HG03045 (cell line): ENCODE results near the gene PPP1R3E.
"Not testable (repeated sequence)": the region's sequence is repeated elsewhere in the genome, so short reads cannot be mapped to it uniquely, and the experiment has no call there.

Source experiments
- ATAC-seq: cut with Tn5 transposase; IDR thresholded peaks from one replicate; pipeline ENCODE4 v1.9.1; 2021; ENCODE audit warnings: mild to moderate bottlenecking, moderate library complexity; ENCODE audit not compliant: unreplicated experiment

Gene PPP1R3E

DNA sequence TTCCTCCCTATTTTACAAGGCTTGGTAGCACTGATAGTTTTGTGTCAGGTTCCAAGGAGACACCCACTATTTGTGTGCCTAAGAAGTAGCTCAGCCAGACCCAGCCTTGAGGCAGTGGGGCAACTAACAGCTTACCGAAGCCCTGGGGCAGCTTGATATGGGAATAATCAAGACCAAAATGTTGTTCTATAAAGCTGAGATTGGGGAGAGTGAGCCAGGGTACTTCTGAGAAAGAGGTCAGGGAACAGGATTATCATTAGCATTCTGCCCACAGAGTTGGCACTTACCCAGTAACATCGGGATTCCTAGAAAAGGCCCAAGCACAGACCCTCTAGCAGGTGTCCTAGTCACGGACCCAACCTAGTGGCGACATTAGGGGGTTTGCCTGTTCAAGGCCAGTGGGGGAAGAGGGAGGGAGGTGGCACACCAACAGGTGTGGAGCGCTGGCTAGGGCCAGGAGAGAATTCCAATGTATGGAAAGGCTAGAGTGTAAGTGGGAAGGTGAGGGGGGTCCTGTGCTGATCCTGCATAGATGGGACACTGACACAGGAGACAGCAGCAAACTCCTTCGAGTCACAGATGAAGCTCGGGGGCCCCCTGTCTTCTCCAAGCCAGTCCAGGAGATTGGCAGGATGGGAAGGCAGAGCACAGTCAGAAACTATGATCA, 4.9 kb downstream of the PPP1R3E start:
- no peak for ATAC-seq

DNA sequence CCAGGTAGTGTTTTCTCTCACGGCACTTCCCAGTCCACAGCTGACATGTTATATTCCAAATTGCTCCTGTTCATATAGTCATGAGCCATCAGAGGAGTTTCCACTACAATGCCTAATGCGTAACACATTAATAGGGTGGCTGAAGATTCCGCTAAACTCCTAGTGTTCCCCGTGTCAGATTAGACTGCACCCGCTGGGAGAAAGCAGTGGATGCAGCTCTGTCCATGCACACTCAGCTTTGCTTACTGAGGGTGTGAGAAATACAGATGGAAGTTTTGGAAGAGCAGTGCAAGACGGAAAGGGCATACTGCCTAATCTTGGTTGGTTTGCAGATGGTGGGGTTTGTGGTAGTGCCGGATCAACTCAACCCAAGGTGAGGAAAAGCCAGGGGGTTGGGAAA, 5.6 kb downstream of the PPP1R3E start:
- no peak for ATAC-seq

DNA sequence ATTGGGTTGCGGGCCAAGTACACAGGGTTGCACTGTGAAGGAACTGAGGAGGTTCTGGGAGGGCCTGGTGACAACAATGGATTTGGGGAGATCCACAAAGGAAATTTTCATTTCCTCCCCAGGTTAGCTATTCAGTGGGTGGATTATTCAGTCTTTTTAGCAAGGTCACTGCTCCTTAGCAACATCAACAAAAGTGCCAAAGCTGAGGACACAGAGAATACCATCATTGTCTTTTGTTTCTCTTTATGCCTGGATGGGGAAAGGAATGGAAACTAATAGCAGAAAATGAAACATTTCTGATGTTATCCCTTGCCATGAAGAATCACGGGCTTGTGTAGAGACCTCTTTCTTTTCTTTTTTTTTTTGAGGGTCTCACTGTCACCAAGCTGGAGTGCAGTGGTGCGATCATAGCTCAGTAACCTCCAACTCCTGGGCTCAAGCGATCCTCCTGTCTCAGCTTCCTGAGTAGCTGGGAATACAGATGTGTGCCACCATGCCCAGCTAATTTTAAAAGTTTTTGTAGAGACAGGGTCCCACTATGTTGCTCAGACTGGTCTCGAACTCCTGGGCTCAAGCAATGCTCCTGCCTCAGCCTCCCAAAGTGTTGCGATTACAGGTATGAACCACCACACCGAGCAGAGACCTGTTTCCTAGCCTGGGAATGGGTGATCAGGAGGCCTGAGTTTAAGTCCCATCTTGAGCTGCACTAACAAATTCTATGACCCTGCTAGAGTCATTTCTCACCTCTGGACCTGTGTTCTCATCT, 6.5 kb downstream of the PPP1R3E start:
- no peak for ATAC-seq

DNA sequence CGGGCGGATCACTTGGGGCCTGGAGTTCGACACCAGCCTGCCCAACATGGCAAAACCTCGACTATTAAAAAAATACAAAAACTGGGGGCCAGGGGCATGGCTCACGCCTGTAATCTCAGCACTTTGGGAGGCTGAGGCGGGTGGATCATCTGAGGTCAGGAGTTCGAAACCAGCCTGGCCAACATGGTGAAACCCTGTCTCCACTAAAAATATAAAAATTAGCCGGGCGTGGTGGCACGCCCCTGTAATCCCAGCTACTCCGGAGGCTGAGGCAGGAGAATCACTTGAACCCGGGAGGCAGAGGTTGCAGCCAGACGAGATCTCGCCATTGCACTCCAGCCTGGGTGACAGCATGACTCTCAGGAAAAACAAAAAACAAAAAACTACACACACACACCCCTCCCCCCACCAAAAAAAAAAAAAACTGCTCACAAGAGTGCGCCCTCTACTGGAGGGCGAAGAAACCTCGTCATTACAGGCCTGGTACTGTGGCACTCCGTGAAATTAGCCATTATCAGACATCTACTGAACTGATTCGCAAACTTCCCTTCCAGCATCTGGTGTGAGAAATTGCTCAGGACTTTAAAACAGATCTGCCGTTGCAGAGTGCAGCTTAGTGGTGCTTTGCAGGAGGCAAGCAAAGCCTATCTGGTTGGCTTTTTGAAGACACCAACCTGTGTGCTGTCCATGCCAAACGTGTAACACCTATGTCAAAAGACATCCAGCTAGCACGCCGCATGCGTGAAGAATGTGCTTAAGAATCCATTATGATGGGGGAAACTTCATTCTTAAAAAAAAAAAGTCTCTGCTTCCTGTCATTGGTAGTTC, 7.7 kb downstream of the PPP1R3E start:
- no peak for ATAC-seq

DNA sequence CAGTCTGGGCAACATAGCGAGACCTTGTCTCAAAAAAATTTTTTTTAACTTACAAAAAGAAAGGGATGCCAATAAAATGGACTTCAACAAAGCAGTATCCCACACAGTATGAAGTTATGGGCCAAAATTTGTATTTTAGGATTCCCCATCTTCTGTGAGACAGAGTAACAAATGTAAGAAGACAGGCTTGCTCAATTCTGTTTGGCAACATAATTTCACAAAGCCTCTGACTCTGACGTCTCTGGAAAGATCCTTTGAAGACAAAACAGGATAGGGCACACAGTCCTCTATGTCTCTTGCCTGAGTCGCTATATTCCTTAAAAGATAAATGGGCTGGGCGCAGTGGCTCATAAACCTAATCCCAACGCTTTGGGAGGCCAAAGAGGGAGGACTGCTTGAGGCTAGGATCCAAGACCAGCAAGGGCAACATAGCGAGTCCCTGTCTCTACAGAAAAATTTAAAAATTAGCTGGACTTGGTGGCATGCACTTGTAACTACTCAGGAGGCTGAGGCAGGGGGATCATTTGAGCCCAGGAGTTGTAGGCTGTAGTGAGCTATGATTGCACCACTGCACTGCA, 15.7 kb downstream of the PPP1R3E start:
- no peak for ATAC-seq

DNA sequence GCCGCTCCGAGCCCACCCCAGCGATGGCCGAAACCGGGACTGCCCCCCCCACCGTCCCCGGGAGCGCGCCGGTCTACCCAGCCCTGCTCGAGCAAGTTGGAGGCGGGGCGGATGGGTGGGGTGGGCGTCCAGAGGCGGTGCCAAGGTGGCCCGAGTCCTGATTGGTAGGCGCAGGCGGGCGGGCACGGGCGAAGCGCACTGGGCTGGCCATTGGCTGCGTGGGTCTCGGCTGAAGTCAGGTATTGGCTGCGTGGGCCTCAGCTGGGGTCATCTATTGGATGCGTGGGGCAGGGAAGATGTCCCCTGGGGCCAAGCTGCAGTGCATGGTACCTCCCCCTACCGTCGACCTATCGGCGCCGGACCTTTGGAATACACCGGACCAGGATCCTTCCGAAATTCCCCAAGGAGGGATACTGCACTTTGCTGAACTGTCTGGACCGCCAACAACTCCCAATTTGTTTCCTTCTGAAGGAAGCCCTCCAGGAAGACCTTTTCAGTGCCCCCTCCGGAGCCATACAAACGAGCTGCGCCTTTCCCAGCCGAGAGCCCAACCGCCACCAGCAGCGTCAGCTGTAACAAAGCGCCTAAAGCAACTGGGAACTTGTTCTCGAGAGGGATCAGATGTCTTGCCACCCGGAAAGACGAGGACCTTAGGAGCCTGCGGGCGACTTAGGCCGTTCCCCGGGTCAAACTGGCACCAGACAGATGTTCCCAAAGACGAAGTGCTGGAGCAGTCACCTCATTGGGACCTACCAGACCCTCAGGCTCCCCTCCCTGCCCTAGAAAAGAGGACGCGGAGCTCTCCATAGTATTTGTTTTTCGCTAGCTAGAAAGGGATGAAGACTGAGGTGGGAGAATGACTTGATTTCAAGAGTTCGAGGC, 16.4 kb downstream of the PPP1R3E start, which contains the start of gene HOMEZ:
Gene HOMEZ (minus strand): TSS at position 113 of the 882 bp plus-strand sequence. CDS start 180 bp downstream, outside the sequence.
- ATAC-seq = peak; percentile 98

DNA sequence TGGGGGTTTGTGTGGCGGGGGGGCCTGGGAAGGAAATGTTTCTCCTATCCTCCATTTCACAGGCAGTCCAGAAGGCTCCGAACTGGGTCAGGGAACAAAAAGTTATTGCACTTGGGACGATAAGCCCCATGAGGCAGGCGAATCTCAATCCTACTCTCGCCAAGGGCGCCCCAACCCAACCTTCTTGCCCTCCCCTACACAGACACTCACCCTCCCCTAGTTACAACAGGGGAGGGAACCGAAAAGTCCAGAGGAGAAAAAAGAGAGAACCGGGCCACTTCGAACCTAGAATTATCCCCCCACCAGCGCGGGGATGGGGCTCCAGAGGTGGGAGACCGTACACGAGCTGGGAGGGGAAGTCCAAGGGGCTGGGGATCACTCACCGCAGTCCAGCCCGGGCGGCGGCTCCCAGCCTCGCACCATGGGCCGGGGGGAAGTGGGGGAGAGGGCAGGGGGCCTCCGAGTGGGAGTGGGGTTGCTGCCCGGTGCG, 17.1 kb downstream of the PPP1R3E start:
- ATAC-seq = peak; percentile 30

DNA sequence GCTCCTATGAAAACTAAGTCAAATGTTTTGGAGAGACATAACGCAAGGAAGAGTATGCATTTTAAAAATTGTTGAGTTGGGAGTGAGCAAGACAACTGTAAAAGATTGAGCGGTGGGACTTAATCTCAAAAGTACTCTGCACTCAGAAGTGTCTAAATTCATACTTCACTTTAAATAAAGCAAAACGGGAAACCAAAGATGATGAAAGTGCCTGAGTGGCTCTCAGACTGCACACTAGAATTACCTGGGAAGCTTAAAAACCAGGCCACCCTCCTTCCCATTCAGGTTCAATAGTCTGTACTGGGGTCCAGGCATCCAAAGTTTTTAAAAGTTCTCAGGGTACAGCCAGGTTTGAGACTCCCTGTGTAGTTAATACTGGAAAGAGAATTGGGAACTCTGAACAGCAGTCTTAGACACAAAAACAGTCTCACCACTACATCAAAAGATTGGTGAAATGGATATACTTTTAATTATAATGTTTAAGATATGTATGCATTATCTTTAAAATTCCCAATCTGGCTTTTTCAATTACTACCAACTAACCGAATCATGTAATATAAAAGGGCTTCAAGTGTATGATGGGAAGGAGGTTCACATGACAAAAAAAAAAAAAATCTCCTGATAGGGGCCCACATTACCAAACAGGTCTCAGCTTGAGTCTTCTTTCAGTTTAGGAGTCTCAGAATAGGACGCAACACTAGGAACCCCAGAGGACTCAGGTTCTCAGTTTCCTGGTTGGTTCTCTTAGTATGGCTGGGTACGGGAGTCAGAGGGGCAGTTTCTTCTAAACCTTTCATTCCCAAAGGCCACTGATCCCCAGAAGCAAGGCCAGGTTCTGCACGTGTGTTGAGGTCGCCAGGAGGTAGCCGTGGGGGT, 17.8 kb downstream of the PPP1R3E start:
- no peak for ATAC-seq

DNA sequence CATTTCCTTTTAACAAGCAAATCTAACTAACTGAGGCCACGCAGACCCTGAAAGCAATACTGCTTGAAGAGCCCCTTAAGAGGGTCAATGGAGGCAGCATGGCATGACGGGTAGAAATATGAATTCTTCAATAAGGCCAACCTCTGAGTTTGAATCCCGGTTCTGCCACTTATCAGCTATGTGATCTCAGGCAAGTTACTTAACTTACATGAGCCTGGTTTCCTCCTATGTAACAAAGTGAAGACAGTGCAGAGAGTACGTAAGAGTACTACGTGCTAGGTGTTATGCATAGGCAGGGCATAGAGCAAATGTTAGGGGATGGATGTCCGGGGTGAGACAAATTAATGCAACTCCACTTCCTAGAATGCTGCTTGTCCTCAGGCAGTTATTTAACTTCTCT, 21.4 kb downstream of the PPP1R3E start:
- no peak for ATAC-seq

DNA sequence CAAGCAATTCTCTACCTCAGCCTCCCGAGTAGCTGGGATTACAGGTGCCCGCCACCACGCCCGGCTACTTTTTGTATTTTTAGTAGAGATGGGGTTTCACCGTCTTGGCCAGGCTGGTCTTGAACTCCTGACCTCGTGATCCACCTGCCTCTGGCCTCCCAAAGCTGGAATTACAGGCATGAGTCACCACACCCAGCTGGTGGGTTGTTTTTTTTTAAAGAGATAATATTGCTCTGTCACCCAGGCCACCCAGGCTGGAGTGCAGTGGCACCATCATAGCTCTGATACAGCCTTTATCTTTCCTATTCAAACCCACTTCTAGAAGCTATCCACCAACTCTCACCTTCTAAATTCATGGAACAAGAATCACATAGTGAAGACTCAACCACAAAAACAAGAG, 24.7 kb downstream of the PPP1R3E start:
- not testable (repeated sequence) for ATAC-seq

DNA sequence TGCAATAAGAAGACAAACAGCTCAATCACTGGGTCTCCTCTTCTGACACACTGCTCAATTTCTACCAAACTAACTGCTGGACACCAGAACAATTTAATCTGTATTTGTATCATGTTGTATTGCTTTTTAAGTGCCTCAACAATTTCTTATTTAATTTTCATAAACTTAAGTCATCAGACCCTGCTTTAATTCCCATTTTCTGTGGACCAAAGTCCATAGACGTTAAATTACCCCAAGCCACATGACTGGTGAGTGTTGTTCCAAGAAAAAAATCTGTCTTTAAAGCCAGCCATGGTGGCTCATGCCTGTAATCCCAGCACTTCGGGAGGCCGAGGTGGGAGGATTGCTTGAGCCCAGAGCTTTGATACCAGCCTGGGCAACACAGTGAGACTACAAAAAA, 25.5 kb downstream of the PPP1R3E start:
- ATAC-seq = no peak

DNA sequence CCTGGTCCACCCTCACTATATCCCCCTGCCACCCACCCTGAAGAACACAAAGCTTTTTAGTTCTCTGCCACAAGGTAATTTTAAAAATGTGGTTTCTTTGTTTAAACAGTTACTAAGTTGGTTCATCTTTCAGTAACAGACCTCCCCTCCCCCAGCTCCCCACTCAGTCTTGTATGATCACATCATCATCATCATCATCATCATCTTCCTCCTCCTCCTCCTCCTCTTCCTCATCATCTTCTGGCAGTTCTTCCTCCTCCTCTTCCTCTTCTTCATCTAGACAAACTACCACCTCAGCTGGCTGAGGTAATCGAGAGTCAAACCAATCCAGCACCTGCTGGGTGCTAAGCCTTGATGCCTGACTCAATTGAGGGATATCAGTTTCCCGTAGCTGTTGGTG, 27.2 kb downstream of the PPP1R3E start:
- no peak for ATAC-seq

DNA sequence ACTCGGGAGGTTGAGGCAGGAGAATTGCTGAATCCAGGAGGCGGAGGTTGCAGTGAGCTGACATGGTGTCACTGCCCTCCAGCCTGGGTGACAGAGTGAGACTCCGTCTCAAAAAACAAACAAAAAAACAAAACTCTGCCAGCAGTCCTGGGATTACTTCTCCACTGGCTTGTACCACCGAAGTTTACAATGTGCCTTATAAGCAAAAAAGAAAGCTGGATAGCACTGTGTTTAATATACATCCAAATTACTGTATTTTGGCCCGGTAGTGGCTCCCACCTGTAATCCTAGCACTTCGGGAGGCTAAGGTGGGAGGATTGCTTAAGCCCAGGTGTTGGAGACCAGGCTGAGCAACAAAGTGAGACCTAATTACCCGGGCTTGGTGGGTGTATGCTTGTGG, 33.5 kb downstream of the PPP1R3E start:
- no peak for ATAC-seq

DNA sequence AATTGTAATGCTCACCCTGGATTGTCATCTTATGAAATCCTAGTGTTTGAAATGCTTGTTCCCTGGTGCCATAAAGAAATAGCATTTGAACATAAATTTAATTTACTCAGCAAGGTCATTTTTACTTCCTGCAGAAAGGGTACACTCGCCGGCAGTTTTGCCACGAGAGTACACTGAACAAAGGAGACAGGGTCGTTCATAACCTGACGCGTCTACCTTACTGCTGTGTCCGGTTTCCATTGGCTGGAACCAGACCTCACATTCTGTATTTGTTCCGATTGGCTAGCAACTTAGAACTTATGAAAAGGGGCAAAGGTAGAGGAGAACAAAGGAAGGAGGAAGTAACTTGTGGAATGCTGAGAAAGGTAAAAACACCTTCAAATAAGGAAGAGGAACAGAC, 41.8 kb downstream of the PPP1R3E start:
- not testable (repeated sequence) for ATAC-seq

DNA sequence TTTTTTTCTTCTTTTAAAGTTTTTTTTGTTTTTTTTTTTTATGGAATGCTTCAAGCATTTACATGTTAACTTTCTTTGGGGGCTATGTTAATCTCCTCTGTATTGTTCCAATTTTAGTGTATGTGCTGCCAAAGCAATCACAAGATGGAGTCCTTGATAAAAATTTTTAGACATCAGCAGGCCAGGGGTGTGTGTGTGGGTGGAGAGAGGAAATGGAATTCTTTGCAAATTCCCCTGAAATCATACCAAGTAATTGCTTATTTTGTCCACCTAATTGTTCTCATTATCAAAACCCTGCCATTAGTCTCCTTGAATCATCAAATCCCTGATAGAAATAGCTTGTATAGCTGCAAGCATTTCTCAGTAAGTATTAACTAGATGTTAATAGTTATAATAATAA, 43.2 kb downstream of the PPP1R3E start:
- ATAC-seq = no peak

DNA sequence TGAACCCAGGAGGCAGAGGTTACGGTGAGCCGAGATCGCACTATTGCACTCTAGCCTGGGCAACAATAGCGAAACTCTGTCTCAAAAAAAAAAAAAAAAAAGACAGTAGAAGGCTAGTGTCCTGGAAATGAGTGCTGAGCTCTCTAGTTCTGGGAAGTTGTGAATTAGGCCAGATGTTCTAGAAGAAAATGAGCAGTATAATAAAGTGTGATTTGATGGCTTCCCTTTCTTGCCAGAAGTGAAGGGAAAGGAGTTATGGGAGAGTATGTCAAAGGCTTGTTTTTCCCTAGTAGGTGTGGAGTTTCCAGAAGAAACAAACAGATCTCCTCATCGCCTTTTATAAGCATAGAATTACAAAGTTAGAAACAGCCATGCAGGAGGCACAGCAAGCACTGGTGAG, 44.4 kb downstream of the PPP1R3E start:
- no peak for ATAC-seq

DNA sequence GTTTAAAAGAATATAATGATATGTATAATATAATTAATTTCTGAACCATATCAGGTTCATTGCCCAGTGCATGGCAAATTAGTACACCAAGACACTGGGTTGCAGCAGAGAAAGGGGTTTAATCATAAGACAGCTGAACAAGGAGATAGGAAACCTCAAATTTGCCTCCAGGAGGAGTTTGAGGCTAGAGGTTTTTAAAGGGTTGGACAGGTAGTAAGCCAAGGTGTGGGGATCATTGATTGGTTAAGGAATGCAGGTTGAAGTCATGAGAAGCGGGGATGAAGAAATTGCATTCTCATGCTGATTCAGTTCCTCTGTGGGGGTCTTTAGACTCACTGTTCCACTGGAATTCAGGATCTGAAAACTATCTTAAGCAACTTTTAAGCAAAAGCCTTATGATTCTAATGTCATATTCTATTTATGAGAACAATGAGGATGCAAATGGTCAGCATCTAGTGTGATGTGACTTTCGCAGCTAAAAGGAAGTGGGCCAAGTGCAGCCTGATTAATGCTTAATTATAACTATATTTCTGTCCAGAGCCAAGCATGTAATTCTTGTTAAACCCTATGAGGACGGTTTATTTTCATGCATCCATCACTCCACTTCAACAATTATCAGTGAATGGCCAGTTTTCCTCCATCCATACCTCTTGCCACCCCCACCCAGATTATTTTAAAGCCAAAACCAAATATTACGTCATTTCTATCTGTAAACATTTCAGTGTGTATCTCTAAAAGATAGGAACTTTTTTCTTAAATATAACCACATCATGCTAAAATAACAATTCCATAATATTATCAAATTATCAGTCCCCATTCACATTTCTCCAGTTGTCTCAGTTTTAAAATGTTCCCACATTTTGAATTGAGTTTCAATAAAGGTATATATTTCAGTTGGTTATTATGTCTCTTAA, 50.0 kb downstream of the PPP1R3E start:
- no peak for ATAC-seq

DNA sequence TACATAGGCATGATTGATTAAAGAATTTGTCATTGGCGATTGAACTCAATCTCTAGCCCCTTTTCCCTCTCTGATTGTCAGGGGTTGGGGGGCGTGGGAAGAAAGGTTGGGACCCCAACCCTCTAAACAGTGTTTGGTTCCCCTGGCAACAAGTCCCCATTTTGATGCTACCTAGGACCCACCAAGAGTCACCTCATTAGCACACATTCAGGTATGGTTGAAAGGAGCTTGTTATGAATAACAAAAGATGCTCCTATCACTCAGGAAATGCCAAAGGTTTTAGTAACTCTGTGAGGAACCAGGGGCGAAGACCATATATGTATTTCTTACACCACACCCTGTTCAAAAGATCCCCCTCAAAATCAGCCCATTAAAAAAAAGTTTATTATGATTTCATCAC, 50.7 kb downstream of the PPP1R3E start:
- ATAC-seq = no peak
